ENCODE data around the gene PDE4DIP. TPM values are rescaled to one million over a fixed set of nuclear protein-coding genes. Genes with fewer than 3 reads are reported as not detected.
"Not testable (repeated sequence)": the region's sequence is repeated elsewhere in the genome, so short reads cannot be mapped to it uniquely, and the experiment has no call there.

The PDE4DIP gene
- total RNA-seq, 8 experiments from 2014 or later, result 39.0 to 215 (median 64.9) TPM

DNA sequence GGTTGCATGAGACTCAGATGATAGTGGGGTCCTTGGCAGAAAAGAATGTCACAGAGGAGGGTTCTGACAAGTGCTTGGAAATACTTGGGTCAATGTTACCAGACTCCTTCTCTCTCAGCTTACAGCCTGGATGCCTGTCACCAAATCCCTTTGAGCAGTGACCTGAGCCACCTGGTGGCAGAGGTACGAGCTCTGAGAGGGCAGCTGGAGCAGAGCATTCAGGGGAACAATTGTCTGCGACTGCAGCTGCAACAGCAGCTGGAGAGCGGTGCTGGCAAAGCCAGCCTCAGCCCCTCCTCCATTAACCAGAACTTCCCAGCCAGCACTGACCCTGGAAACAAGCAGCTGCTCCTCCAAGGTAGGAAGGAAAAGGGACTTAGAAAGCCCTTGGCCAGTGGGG lies 180.1 kb downstream of the PDE4DIP start:
- no CpG with 5 or more reads among the region's 3 CpGs for WGBS, 10 experiments
- H3K27ac ChIP-seq; in situ Hi-C loops (cut with MboI; ENCODE audit: low pct_unique_long_range_greater_than_20kb in 2 of 9, low sequenced_read_pairs in 9 of 9, unreplicated experiment in 9 of 9); H3K4me3 ChIP-seq; ATAC-seq (replicated peaks in 6 of 8); H3K4me1 ChIP-seq (replicated peaks in 1 of 2): not testable (repeated sequence)

DNA sequence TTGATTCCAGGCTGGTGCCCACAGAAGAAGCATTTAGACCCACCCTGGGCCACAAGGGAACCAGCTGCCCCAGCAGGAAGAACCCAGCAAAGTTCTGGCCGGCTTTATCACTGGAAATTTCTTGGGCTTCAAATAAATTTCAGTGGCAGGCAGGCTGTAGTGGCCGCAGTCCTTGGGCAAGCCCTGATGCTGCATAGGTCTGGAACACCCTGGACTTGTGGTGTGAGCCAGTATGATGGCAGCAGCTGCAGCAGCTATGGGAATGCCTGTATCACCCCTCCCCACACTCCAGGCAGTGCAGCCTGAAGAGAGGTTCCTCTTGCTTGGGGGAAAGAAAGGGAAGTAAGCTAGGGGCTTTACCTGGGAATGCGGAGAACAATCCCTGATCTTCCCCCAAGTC lies 189.7 kb downstream of the PDE4DIP start:
- no CpG with 5 or more reads among the region's 3 CpGs for WGBS, 10 experiments
- H3K27ac ChIP-seq; ATAC-seq (replicated peaks in 6 of 8); H3K4me3 ChIP-seq; in situ Hi-C loops (cut with MboI; ENCODE audit: low pct_unique_long_range_greater_than_20kb in 2 of 9, low sequenced_read_pairs in 9 of 9, unreplicated experiment in 9 of 9); H3K4me1 ChIP-seq (replicated peaks in 1 of 2): not testable (repeated sequence)

- H3K4me3 ChIP-seq; in situ Hi-C loops (cut with MboI; ENCODE audit: low pct_unique_long_range_greater_than_20kb in 2 of 9, low sequenced_read_pairs in 9 of 9, unreplicated experiment in 9 of 9); H3K4me1 ChIP-seq (replicated peaks in 1 of 2); ATAC-seq (replicated peaks in 6 of 8); H3K27ac ChIP-seq: not testable (repeated sequence)
- no CpG with 5 or more reads among the region's 4 CpGs for whole genome bisulfite sequencing, 10 experiments
These were observed 198.8 kb downstream of the PDE4DIP start for GRCh38 chr1:149043056-149043455.

DNA sequence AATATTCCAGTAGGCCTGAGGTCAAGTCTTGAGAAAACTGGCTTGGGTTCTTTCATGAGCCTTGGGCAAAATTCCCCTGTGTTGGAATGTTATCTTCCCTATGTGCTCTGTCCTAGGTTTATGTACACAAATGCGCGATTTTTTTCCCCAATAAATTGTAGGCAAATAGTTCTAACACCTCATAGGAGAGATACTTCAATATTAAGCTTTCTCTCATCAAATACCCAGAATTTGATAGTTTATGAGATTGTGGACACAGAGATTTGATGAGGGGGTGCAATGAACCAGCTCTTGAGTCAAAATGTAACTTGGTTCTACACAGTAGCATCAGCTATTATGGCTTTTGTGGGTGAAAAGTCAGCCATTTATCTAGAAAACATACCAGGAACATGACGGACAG lies 220.4 kb downstream of the PDE4DIP start:
- 60 to 100% (median 80%) methylated on average over 1 to 2 of the region's 3 CpGs; no CpG with 5 or more reads in 5 of the 10 experiments for WGBS, 10 experiments
- H3K4me3 ChIP-seq; H3K27ac ChIP-seq; H3K4me1 ChIP-seq (replicated peaks in 1 of 2); ATAC-seq (replicated peaks in 6 of 8); in situ Hi-C loops (cut with MboI; ENCODE audit: low pct_unique_long_range_greater_than_20kb in 2 of 9, low sequenced_read_pairs in 9 of 9, unreplicated experiment in 9 of 9): not testable (repeated sequence)

DNA sequence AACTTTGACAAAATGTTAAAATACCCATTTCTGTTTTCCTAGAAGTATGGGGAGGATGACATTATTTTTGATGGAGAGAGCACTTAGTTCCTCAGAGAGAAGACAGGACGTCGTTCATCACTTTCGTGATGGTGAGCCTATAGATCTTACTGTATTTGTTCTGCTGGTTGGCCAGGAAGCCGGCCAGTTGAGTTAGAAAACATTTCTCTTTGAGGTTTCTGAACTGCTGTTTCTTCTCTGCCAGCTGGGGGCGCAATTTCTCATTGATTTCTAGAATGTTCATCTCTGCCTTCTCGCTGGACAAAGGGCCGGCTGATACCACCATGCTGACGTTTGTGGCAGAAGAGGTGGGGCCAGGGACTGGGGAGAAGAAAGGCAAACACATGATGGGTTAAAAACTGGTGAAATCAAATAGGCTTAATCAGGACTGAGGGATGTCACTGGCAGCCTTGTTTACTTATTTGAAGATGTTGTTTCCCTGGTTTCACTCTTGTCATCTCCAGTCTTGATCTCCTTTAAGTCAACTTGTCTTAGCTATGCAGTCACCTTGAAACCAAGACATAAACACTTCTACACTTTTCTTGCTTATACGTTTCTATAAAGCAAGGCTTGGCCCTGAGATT lies 231.4 kb downstream of the PDE4DIP start:
- H3K27ac ChIP-seq; H3K4me1 ChIP-seq (replicated peaks in 1 of 2); H3K4me3 ChIP-seq; ATAC-seq (replicated peaks in 6 of 8); in situ Hi-C loops (cut with MboI; ENCODE audit: low pct_unique_long_range_greater_than_20kb in 2 of 9, low sequenced_read_pairs in 9 of 9, unreplicated experiment in 9 of 9): not testable (repeated sequence)
- WGBS, 10 experiments, result no CpG with 5 or more reads among the region's 9 CpGs

Other genes with a start within 250 kb of the PDE4DIP start
- gene NBPF14, start 248.4 kb upstream of the PDE4DIP start, total RNA-seq, result 10 to 100 TPM in 4 of 8 experiments, 1 to 10 TPM in 4; 4.6 to 28.5 (median 11.1) TPM
- gene NUDT4B, start 95.7 kb upstream of the PDE4DIP start, total RNA-seq, result 1 to 10 TPM in 3 of 8 experiments, under 1 TPM in 3, not detected in 2; 0.21 to 1.9 (median 1.1) TPM